ENCODE results near the gene KRTAP1-3. TPM values are rescaled to one million over a fixed set of nuclear protein-coding genes. Genes with fewer than 3 reads are reported as not detected.
"Not testable (repeated sequence)": the region's sequence is repeated elsewhere in the genome, so short reads cannot be mapped to it uniquely, and the experiment has no call there.

Gene KRTAP1-3
- polyA plus RNA-seq, 1 donor = not detected

GRCh38 chr17:41054556-41054955 is 19.9 kb upstream of the KRTAP1-3 start:
- not testable (repeated sequence) for DNase-seq

- peak; percentile 27 for DNase-seq
Observed at GRCh38 chr17:41054025-41054424, 19.4 kb upstream of the KRTAP1-3 start.

- DNase-seq = no peak
Observed at GRCh38 chr17:41052566-41052965, 17.9 kb upstream of the KRTAP1-3 start.

- DNase-seq = no peak
Observed at GRCh38 chr17:41049110-41049509, 14.4 kb upstream of the KRTAP1-3 start.

GRCh38 chr17:41048441-41048840 is 13.8 kb upstream of the KRTAP1-3 start:
- no peak for DNase-seq

- DNase-seq = not testable (repeated sequence)
Observed at GRCh38 chr17:41046735-41047465, 12.2 kb upstream of the KRTAP1-3 start, which contains the start of gene KRTAP2-1. KRTAP2-1 (minus strand) TSS chr17:41047316; CDS start chr17:41047267, 49 bp downstream.

GRCh38 chr17:41042953-41043352 is 8.3 kb upstream of the KRTAP1-3 start:
- no peak for DNase-seq

- not testable (repeated sequence) for DNase-seq
Observed at GRCh38 chr17:41040783-41041571, 6.3 kb upstream of the KRTAP1-3 start, which contains the start of gene KRTAP1-1. KRTAP1-1 (minus strand) TSS chr17:41041450; CDS start chr17:41041397, 53 bp downstream.

GRCh38 chr17:41037853-41038350 is 3.2 kb upstream of the KRTAP1-3 start:
- DNase-seq = no peak

GRCh38 chr17:41029633-41030245 is 4.9 kb downstream of the KRTAP1-3 start, which contains the start of gene KRTAP1-4:
KRTAP1-4 (minus strand) TSS chr17:41030195; CDS start chr17:41030078, 117 bp downstream.
- DNase-seq = no peak

GRCh38 chr17:41026715-41027471 is 7.8 kb downstream of the KRTAP1-3 start, which contains the start of gene KRTAP1-5:
KRTAP1-5 (minus strand) TSS chr17:41027208; CDS start chr17:41027155, 53 bp downstream.
- no peak for DNase-seq

- DNase-seq = no peak
Observed at GRCh38 chr17:41024697-41025096, 10.0 kb downstream of the KRTAP1-3 start.

- no peak for DNase-seq
Observed at GRCh38 chr17:41020336-41020735, 14.3 kb downstream of the KRTAP1-3 start.

GRCh38 chr17:41019415-41019814 is 15.3 kb downstream of the KRTAP1-3 start:
- DNase-seq = no peak

GRCh38 chr17:41018541-41018940 is 16.1 kb downstream of the KRTAP1-3 start:
- no peak for DNase-seq

- no peak for DNase-seq
Observed at GRCh38 chr17:41016578-41017215, 18.0 kb downstream of the KRTAP1-3 start.

GRCh38 chr17:41015454-41015853 is 19.2 kb downstream of the KRTAP1-3 start:
- no peak for DNase-seq

GRCh38 chr17:41013606-41014005 is 21.1 kb downstream of the KRTAP1-3 start:
- DNase-seq = no peak

GRCh38 chr17:41013181-41013580 is 21.5 kb downstream of the KRTAP1-3 start:
- no peak for DNase-seq

- no peak for DNase-seq
Observed at GRCh38 chr17:41012326-41013120, 22.2 kb downstream of the KRTAP1-3 start.

Data from left kidney (tissue), 2 donors.